ENCODE results near the gene OR2Y1. TPM values are rescaled to one million over a fixed set of nuclear protein-coding genes. Genes with fewer than 3 reads are reported as not detected.
"Not testable (repeated sequence)": the region's sequence is repeated elsewhere in the genome, so short reads cannot be mapped to it uniquely, and the experiment has no call there.

The OR2Y1 gene, protein sequence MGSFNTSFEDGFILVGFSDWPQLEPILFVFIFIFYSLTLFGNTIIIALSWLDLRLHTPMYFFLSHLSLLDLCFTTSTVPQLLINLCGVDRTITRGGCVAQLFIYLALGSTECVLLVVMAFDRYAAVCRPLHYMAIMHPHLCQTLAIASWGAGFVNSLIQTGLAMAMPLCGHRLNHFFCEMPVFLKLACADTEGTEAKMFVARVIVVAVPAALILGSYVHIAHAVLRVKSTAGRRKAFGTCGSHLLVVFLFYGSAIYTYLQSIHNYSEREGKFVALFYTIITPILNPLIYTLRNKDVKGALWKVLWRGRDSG
- total RNA-seq (2022) (not detected in 2 replicates), Bru-seq, nascent RNA (not detected), BruChase-seq, experiment 1, labeled RNA remaining after a 6-hour chase (percentile 20 among the genes with signal in this experiment), BruChase-seq, experiment 2, labeled RNA remaining after a 2-hour chase (not detected)
- long read RNA-seq, result 0 reads

- no peak within 1 kb of the TSS for H3K4me3 Mint-ChIP-seq (ENCODE audit: unreplicated experiment)
- H3K36me3 Mint-ChIP-seq (ENCODE audit: insufficient read depth, unreplicated experiment), result no peaks in the 10 kb centered on the region
- H3K27ac Mint-ChIP-seq (ENCODE audit: low read depth, unreplicated experiment), result no peak within 1 kb of the TSS
- ChIA-PET CTCF (no interaction called here), POLR2A (no interaction called here)
- no peaks in the 10 kb centered on the region for H3K9me3 Mint-ChIP-seq (ENCODE audit: unreplicated experiment)
- intact Hi-C loops (cut with micrococcal nuclease), result no loop called here
- TF ChIP-seq CTCF (IDR thresholded peaks at IDR 0.05; ENCODE audit: unreplicated experiment), result no peak
- BruUV-seq (replicated peaks), result no TSS peak
- peaks cover 6% of the 10 kb centered on the region for H3K4me1 Mint-ChIP-seq (ENCODE audit: insufficient read depth, unreplicated experiment)
- no peak for DNase-seq (ENCODE audit: unreplicated experiment)
- peaks cover 40% of the 10 kb centered on the region for H3K27me3 Mint-ChIP-seq (ENCODE audit: insufficient read depth, unreplicated experiment)
Observed at GRCh38 chr5:180739958-180740357, at the start of gene OR2Y1. TSS of gene OR2Y1 (minus strand) at chr5:180740058. CDS start at chr5:180740058, 0 bp downstream.

GRCh38 chr5:180788651-180789410, 49.0 kb upstream of the OR2Y1 start:
- H3K27me3 Mint-ChIP-seq (ENCODE audit: insufficient read depth, unreplicated experiment); H3K27ac Mint-ChIP-seq (ENCODE audit: low read depth, unreplicated experiment); intact Hi-C loops (cut with micrococcal nuclease); BruUV-seq (replicated peaks); DNase-seq (ENCODE audit: unreplicated experiment); H3K4me3 Mint-ChIP-seq (ENCODE audit: unreplicated experiment); H3K9me3 Mint-ChIP-seq (ENCODE audit: unreplicated experiment): not testable (repeated sequence)
- POLR2A ChIA-PET, result interaction anchor here (0.7 to 1.3 kb wide), 3 partner anchors 10 to 472 kb away, joined by 3 to 5 read pairs (median 4); partner anchors contain the start of gene TRIM52
- peaks cover 41% of the 10 kb centered on the region for H3K36me3 Mint-ChIP-seq (ENCODE audit: insufficient read depth, unreplicated experiment)
- CTCF ChIA-PET, result interaction anchor here (0.6 to 0.8 kb wide), 3 partner anchors 69 to 466 kb away, joined by 3 to 4 read pairs (median 3); partner anchors contain the start of gene OR2V2
- H3K4me1 Mint-ChIP-seq (ENCODE audit: insufficient read depth, unreplicated experiment), result peaks cover 20% of the 10 kb centered on the region

DNA sequence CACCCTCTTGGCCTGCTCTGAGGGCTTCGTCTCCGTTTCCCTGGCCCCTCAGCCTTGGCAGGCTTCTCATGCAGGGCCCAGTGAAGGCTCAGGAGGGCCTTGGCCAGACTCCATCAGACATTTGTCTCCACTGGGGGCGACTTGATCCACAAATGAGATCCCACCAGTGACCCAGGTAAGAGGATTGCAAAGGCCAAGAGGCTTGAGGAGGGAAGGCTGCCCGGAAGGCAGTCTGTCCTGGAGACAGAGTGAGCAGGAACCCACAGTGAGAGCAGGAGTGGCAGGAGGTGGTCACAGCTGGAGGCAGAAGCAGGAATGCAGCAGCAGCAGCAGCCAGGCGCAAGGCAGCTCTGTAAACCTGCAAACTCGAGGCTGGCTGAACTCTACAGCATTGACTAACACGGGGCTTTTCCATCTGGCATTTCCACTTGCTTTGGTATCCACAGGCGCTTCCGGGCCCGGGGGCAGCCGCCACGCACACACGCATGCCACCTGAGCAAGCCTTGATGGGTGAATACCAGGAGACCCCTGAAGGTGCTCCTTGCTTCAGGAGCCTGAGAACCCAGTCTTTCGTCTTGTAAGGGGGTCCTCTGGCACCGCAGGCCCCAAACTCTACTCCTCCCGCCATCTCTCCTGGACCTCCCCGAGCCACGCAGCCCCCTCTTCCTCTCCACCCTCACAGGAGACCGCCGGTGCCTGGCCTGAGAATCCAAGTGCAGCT, 48.0 kb upstream of the OR2Y1 start:
- H3K27me3 Mint-ChIP-seq (ENCODE audit: insufficient read depth, unreplicated experiment), result no peaks in the 10 kb centered on the region
- TF ChIP-seq CTCF (IDR thresholded peaks at IDR 0.05; ENCODE audit: unreplicated experiment), result no peak
- H3K4me1 Mint-ChIP-seq (ENCODE audit: insufficient read depth, unreplicated experiment), result peaks cover 15% of the 10 kb centered on the region
- BruUV-seq (replicated peaks), result no TSS peak
- ChIA-PET POLR2A (interaction anchor here (0.7 to 1.3 kb wide), 2 partner anchors 75 to 473 kb away, joined by 3 to 4 read pairs; partner anchors contain the start of gene TRIM52), CTCF (interaction anchor here (0.7 kb wide), 2 partner anchors 364 to 467 kb away, joined by 3 read pairs; no protein-coding TSS in a partner anchor)
- DNase-seq (ENCODE audit: unreplicated experiment), result no peak
- intact Hi-C loops (cut with micrococcal nuclease), result no loop called here
- H3K4me3 Mint-ChIP-seq (ENCODE audit: unreplicated experiment), result no peak overlapping the region
- peaks cover 34% of the 10 kb centered on the region for H3K36me3 Mint-ChIP-seq (ENCODE audit: insufficient read depth, unreplicated experiment)
- no peak overlapping the region for H3K27ac Mint-ChIP-seq (ENCODE audit: low read depth, unreplicated experiment)
- H3K9me3 Mint-ChIP-seq (ENCODE audit: unreplicated experiment), result no peaks in the 10 kb centered on the region

GRCh38 chr5:180786531-180787398, 46.9 kb upstream of the OR2Y1 start:
- no TSS peak for BruUV-seq (replicated peaks)
- H3K4me3 Mint-ChIP-seq (ENCODE audit: unreplicated experiment), result no peak overlapping the region
- no peak for TF ChIP-seq CTCF (IDR thresholded peaks at IDR 0.05; ENCODE audit: unreplicated experiment)
- peaks cover 26% of the 10 kb centered on the region for H3K36me3 Mint-ChIP-seq (ENCODE audit: insufficient read depth, unreplicated experiment)
- POLR2A ChIA-PET, result interaction anchor here (1.1 to 1.6 kb wide), 3 partner anchors 11 to 24 kb away, joined by 3 to 4 read pairs (median 3); partner anchors contain the start of gene MGAT1
- CTCF ChIA-PET, result interaction anchor here (0.5 to 1.7 kb wide), 8 partner anchors 13 to 398 kb away, joined by 3 to 6 read pairs (median 3); no protein-coding TSS in a partner anchor
- H3K4me1 Mint-ChIP-seq (ENCODE audit: insufficient read depth, unreplicated experiment), result peaks cover 13% of the 10 kb centered on the region
- intact Hi-C loops (cut with micrococcal nuclease), result no loop called here
- DNase-seq (ENCODE audit: unreplicated experiment), result no peak
- peak overlapping the region; percentile 36 for H3K27ac Mint-ChIP-seq (ENCODE audit: low read depth, unreplicated experiment)
- H3K27me3 Mint-ChIP-seq (ENCODE audit: insufficient read depth, unreplicated experiment), result no peaks in the 10 kb centered on the region
- H3K9me3 Mint-ChIP-seq (ENCODE audit: unreplicated experiment), result no peaks in the 10 kb centered on the region
